Neural progenitor cell (in vitro differentiated cells): Measurements from ENCODE around the gene ZNF717. TPM values are rescaled to one million over a fixed set of nuclear protein-coding genes. Genes with fewer than 3 reads are reported as not detected.
"Not testable (repeated sequence)": the region's sequence is repeated elsewhere in the genome, so short reads cannot be mapped to it uniquely, and the experiment has no call there.

Experiments
- DNase-seq: peaks from one replicate; pipeline ENCODE4 v3.0.0-alpha.2; 2016; ENCODE audit warnings: low spot score
- H2AFZ ChIP-seq: fragments of 200-600 bp; sonication (generic); replicated peaks from 2 replicates; pipeline ENCODE4 v1.6.1; 2016; ENCODE audit warnings: antibody characterized with exemption
- H3F3A ChIP-seq: fragments of 200-600 bp; sonication (generic); 2 replicates; pipeline ENCODE4 v1.6.1; 2016; ENCODE audit warnings: antibody characterized with exemption, low read depth
- H3K27ac ChIP-seq: fragments of 200-600 bp; sonication (generic); 2 replicates; pipeline ENCODE4 v1.5.1; 2016; ENCODE audit warnings: mild to moderate bottlenecking
- H3K27me3 ChIP-seq: fragments of 200-600 bp; sonication (generic); 2 replicates; pipeline ENCODE4 v1.6.1; 2016; ENCODE audit warnings: mild to moderate bottlenecking, moderate library complexity
- H3K36me3 ChIP-seq: fragments of 200-600 bp; sonication (generic); 2 replicates; pipeline ENCODE4 v1.5.1; 2016
- H3K4me1 ChIP-seq: fragments of 200-600 bp; sonication (generic); 2 replicates; pipeline ENCODE4 v1.6.1; 2016; ENCODE audit warnings: mixed run types
- H3K4me2 ChIP-seq: fragments of 200-600 bp; sonication (generic); 2 replicates; pipeline ENCODE4 v1.6.1; 2016
- H3K4me3 ChIP-seq: fragments of 200-600 bp; sonication (generic); 2 replicates; pipeline ENCODE4 v1.5.1; 2016
- H3K79me2 ChIP-seq: fragments of 200-600 bp; sonication (generic); 2 replicates; pipeline ENCODE4 v1.6.1; 2016; ENCODE audit warnings: low read depth
- H3K9ac ChIP-seq: fragments of 200-600 bp; sonication (generic); 2 replicates; pipeline ENCODE4 v1.6.1; 2016
- H3K9me3 ChIP-seq: fragments of 200-600 bp; sonication (generic); 2 replicates; pipeline ENCODE4 v1.5.1; 2016; ENCODE audit warnings: low read depth
- H4K20me1 ChIP-seq: fragments of 200-600 bp; sonication (generic); 2 replicates; pipeline ENCODE4 v1.6.1; 2016; ENCODE audit warnings: low read depth
- H3K27ac Mint-ChIP-seq: 3 replicates; pipeline ENCODE4 v1.8.0; 2021; ENCODE audit warnings: mixed read lengths
- H3K27me3 Mint-ChIP-seq: 2 replicates; pipeline ENCODE4 v1.8.0; 2022; ENCODE audit warnings: low read depth, mild to moderate bottlenecking, inconsistent platforms, moderate library complexity, mixed read lengths; ENCODE audit not compliant: insufficient read depth
- H3K36me3 Mint-ChIP-seq: 3 replicates; pipeline ENCODE4 v1.8.0; 2021; ENCODE audit warnings: mixed read lengths
- H3K4me1 Mint-ChIP-seq: 3 replicates; pipeline ENCODE4 v1.8.0; 2021; ENCODE audit warnings: mixed read lengths
- H3K4me3 Mint-ChIP-seq: 3 replicates; pipeline ENCODE4 v1.8.0; 2021; ENCODE audit warnings: mild to moderate bottlenecking, moderate library complexity, mixed read lengths
- H3K9me3 Mint-ChIP-seq: 3 replicates; pipeline ENCODE4 v1.8.0; 2020; ENCODE audit warnings: mixed read lengths
- EZH2 ChIP-seq: fragments of 200-600 bp; sonication (generic); IDR thresholded peaks from 2 replicates; pipeline ENCODE4 v1.6.1; 2017; ENCODE audit warnings: antibody characterized with exemption, mild to moderate bottlenecking, moderate library complexity
- EZH2phosphoT487 ChIP-seq: fragments of 200-600 bp; sonication (generic); IDR thresholded peaks from 2 replicates; pipeline ENCODE4 v1.6.1; 2017; ENCODE audit warnings: antibody characterized with exemption
- total RNA-seq: library from RNA; depleted of rRNA; stranded (reverse); fragments of >200 nt; gene quantifications from 2 replicates; pipeline ENCODE4 v1.2.3, GENCODE V29; 2015; ENCODE audit warnings: low replicate concordance
- TF ChIP-seq, protein P1 (sequence below): fragments of 200-600 bp; sonication (generic); IDR thresholded peaks from 2 replicates; pipeline ENCODE4 v1.5.1; 2017; ENCODE audit warnings: antibody characterized with exemption, mild to moderate bottlenecking

Gene ZNF717
- 9.9 and 14.6 TPM in 2 replicates for total RNA-seq

DNA sequence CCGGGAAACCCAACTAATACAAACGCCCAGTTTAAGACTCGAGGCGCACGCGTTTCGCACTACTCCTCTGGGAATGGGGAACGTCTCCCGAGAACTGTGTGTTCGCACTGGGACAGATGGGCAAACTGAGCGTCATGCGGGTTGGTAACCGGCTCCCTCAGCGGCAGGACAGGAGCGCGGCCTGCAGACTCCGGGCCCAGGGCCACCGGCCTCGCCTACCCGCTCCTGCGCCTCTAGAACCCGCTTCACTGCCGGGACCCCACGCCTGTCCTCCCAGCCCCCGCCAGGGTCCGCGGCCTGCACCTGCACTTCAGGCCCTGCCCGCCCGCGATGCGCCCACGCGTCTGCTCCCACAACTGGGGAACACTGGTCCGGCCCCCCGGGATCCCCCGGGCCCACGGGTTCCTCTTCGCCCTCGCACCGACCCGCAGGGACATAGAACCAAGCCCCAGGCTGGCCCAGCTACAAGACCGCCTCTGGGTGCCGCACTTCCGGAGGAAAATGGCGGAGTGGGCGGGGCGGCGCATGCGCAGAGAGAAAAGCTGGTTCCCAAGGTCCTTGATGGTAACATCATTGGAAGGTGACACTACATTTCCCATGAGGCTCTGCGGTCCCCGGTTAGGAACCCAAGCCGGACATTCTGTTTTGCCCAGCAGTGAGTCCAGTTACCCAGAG is at the start of gene ZNF717:
Gene ZNF717 (minus strand): TSS at position 469 of the 675 bp plus-strand sequence. CDS start 2,187 bp downstream, outside the sequence.
- not testable (repeated sequence) for H3K79me2 ChIP-seq, H3K4me1 ChIP-seq, H3F3A ChIP-seq, H4K20me1 ChIP-seq, H2AFZ ChIP-seq, H3K27ac ChIP-seq, H3K36me3 ChIP-seq, H3K27me3 Mint-ChIP-seq, H3K27me3 ChIP-seq, H3K4me1 Mint-ChIP-seq, H3K9me3 ChIP-seq, H3K9ac ChIP-seq
- Histone ChIP-seq H3K4me2 (peak within 1 kb of the TSS; percentile 69), H3K4me3 (peak within 1 kb of the TSS; percentile 46)
- peak; percentile 58 for DNase-seq
- Mint-ChIP-seq H3K36me3 (peaks cover 15% of the 10 kb centered on the region), H3K27ac (peak within 1 kb of the TSS; percentile 33), H3K4me3 (peak within 1 kb of the TSS; percentile 85), H3K9me3 (peaks cover 34% of the 10 kb centered on the region)

DNA sequence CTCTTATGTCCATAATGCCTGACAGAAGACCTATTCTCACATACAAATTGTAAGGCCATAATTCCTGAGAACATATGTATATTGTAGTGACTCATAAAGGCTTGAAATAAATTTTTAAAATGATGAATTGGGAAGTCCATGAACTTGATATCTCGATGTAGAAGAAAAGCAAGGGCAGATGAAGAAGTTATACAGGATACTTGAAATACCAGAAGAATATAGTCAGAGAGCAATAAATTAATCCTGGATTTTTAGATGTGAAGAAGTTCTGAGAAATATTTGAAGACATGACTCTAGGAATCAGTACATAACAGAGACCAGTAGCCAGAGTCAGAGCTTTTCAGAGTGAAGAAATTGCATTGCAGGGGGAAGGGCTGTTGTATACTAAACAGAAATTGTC is 45.7 kb upstream of the ZNF717 start:
- H3K9ac ChIP-seq, H3K9me3 ChIP-seq, H3K4me3 ChIP-seq, H3F3A ChIP-seq, H3K9me3 Mint-ChIP-seq, H3K27ac Mint-ChIP-seq, H2AFZ ChIP-seq, H4K20me1 ChIP-seq, H3K27me3 Mint-ChIP-seq, H3K4me2 ChIP-seq, H3K4me1 ChIP-seq, H3K36me3 ChIP-seq, H3K36me3 Mint-ChIP-seq, H3K4me3 Mint-ChIP-seq, H3K27ac ChIP-seq, H3K79me2 ChIP-seq, H3K27me3 ChIP-seq, DNase-seq, H3K4me1 Mint-ChIP-seq: not testable (repeated sequence)

DNA sequence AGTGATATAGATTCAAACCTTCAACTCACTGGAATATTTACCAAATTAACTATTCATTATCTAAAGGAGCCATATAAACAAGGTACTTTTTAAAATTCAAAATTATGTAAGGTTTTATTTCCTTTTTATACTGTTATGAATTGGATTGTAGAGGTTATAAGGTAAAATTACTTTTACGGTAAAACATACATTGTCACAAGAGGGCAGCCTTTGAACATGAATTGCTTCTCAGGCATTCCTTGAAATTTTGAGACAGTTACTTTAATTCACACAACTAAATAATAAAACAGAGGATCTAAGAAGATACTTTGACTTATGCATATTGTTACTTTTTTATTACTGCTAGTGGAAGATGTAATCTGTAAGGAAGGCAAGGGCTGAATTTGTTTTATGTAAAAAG is 32.7 kb upstream of the ZNF717 start:
- H3F3A ChIP-seq, H3K4me3 Mint-ChIP-seq, H4K20me1 ChIP-seq, H3K36me3 Mint-ChIP-seq, H3K27ac ChIP-seq, H3K4me2 ChIP-seq, H3K9ac ChIP-seq, H3K27ac Mint-ChIP-seq, H3K79me2 ChIP-seq, H3K4me3 ChIP-seq, H3K27me3 ChIP-seq, H3K4me1 ChIP-seq, H2AFZ ChIP-seq, H3K9me3 Mint-ChIP-seq, H3K4me1 Mint-ChIP-seq, H3K27me3 Mint-ChIP-seq, H3K9me3 ChIP-seq, H3K36me3 ChIP-seq, DNase-seq: not testable (repeated sequence)
- TF ChIP-seq, protein P1, sequence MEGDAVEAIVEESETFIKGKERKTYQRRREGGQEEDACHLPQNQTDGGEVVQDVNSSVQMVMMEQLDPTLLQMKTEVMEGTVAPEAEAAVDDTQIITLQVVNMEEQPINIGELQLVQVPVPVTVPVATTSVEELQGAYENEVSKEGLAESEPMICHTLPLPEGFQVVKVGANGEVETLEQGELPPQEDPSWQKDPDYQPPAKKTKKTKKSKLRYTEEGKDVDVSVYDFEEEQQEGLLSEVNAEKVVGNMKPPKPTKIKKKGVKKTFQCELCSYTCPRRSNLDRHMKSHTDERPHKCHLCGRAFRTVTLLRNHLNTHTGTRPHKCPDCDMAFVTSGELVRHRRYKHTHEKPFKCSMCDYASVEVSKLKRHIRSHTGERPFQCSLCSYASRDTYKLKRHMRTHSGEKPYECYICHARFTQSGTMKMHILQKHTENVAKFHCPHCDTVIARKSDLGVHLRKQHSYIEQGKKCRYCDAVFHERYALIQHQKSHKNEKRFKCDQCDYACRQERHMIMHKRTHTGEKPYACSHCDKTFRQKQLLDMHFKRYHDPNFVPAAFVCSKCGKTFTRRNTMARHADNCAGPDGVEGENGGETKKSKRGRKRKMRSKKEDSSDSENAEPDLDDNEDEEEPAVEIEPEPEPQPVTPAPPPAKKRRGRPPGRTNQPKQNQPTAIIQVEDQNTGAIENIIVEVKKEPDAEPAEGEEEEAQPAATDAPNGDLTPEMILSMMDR, result peak; percentile 51

DNA sequence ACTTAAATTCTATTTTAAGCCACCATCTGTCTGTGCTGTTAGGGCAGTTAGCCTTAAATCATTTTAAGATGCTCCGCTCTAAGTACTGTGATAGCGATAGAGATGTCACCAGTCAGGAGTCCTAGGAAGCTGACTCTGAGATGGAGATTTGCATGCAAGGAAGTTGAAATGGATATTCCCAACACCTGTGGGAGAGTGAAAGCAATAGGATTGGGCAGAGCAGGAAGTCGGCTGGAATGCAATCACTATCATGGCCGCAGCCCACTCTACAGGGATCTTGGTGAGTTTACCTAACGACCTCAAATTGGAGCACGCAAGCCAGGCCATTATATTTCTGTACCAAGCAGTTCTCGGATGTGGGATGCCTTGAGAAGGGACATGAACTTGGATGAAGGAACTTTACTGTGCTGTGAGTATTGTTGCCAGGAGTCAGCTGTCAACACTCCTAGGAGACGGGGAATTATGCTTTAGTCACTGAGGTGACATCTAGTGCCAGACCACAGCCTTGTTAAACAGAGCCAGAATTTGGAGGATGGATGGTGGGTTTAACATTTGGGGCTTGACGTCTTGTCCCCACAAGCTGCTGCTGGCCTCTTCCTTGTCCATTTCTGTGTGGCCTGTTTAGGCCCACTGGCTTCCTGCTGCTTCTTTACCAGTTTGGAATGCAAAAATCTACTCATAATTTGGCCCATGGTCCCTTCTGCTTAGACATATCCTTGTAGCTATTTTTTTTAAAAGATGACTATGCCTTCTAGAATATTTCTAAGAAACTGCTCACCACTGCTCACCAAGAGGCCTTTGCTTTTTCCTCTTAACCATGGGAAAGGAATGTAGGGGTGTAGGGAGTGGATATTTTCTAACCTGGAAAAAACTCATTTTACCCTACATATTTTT is 31.2 kb upstream of the ZNF717 start:
- not testable (repeated sequence) for H3K9me3 ChIP-seq, H3K27me3 Mint-ChIP-seq, H3K4me3 ChIP-seq, H3K4me2 ChIP-seq, H3K27me3 ChIP-seq, H3K36me3 Mint-ChIP-seq, H3K27ac ChIP-seq, DNase-seq, H4K20me1 ChIP-seq, H3K79me2 ChIP-seq, H3K4me3 Mint-ChIP-seq, H3K4me1 Mint-ChIP-seq, H3K36me3 ChIP-seq, H2AFZ ChIP-seq, H3K4me1 ChIP-seq, H3F3A ChIP-seq, H3K9ac ChIP-seq, H3K27ac Mint-ChIP-seq, H3K9me3 Mint-ChIP-seq

DNA sequence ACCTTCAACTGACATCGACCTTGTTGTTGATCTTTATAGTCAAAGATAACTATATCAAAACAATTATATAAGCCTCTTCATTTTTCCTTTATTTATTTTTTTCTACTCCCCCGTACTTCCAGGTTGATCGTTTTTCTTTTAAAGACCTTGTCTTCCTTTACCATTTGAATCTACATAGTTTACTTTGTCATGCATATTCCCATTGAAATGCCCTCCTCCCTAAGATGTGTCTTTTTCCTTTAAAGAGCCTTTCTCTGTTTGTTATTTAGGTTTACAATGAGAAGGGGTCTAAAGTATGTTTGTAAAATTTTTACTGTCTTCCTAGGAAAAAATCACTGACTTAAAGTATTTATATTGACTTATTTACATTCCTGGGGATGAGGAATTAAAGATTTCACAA is 29.4 kb upstream of the ZNF717 start:
- Histone ChIP-seq H3K9me3 (no peaks in the 10 kb centered on the region), H3K79me2 (no peaks in the 10 kb centered on the region), H3K27me3 (no peaks in the 10 kb centered on the region), H3K27ac (no peak overlapping the region), H2AFZ (no peak overlapping the region), H3K36me3 (no peaks in the 10 kb centered on the region), H4K20me1 (no peaks in the 10 kb centered on the region), H3K4me3 (no peak overlapping the region), H3K9ac (no peak overlapping the region), H3F3A (no peaks in the 10 kb centered on the region), H3K4me1 (peaks cover 4% of the 10 kb centered on the region), H3K4me2 (no peak overlapping the region)
- no peaks in the 10 kb centered on the region for H3K36me3 Mint-ChIP-seq
- DNase-seq, result no peak
- H3K4me1 Mint-ChIP-seq, result peaks cover 9% of the 10 kb centered on the region
- H3K9me3 Mint-ChIP-seq, result peaks cover 2% of the 10 kb centered on the region
- no peak overlapping the region for H3K4me3 Mint-ChIP-seq
- H3K27ac Mint-ChIP-seq, result no peak overlapping the region
- TF ChIP-seq, protein P1, result no peak
- no peak for TF ChIP-seq EZH2
- TF ChIP-seq EZH2phosphoT487, result no peak
- H3K27me3 Mint-ChIP-seq, result no peaks in the 10 kb centered on the region
